Heart left ventricle (tissue), 16 donors: ENCODE results near the gene C18orf54. TPM values are rescaled to one million over a fixed set of nuclear protein-coding genes. Genes with fewer than 3 reads are reported as not detected.

ENCODE experiments used
- ATAC-seq, 4 donors: fragments of 200-7000 bp; cut with Tn5 transposase; one replicate each; pipeline ENCODE4 v1.9.1; 2020 to 2022; ENCODE audit warnings: moderate library complexity in 4 of 4, mild to moderate bottlenecking in 3 of 4, moderate number of reproducible peaks in 1 of 4
- DNase-seq, 5 donors: peaks; one replicate each; pipeline ENCODE4 v3.0.0-alpha.2; 2020
- H3K27ac ChIP-seq, 12 donors: fragments of 200-600 bp; sonication (generic) in 4 of 12; one replicate each; pipeline versions ENCODE4 v1.5.0 to v1.8.0; 2016 to 2022; ENCODE audit warnings: mild to moderate bottlenecking in 2 of 12
- H3K27me3 ChIP-seq, 9 donors: fragments of 200-600 bp; sonication (generic) in 2 of 9; one replicate each; pipeline versions ENCODE4 v1.5.1 to v1.8.0; 2016 to 2022; ENCODE audit warnings: mild to moderate bottlenecking in 3 of 9
- H3K36me3 ChIP-seq, 9 donors: fragments of 200-600 bp; sonication (generic) in 2 of 9; one replicate each; pipeline versions ENCODE4 v1.5.0 to v1.8.0; 2018 to 2022; ENCODE audit warnings: mild to moderate bottlenecking in 2 of 9
- H3K4me1 ChIP-seq, 12 donors: fragments of 200-600 bp; sonication (generic) in 4 of 12; one replicate each; pipeline versions ENCODE4 v1.5.0 to v1.8.0; 2016 to 2022; ENCODE audit warnings: mild to moderate bottlenecking in 3 of 12
- H3K4me3 ChIP-seq, 12 donors: fragments of 200-600 bp; sonication (generic) in 4 of 12; one replicate each; pipeline versions ENCODE4 v1.5.0 to v1.8.0; 2017 to 2022; ENCODE audit warnings: mild to moderate bottlenecking in 9 of 12, moderate library complexity in 4 of 12
- H3K9me3 ChIP-seq, 12 donors: fragments of 200-600 bp; sonication (generic) in 4 of 12; one replicate each; pipeline versions ENCODE4 v1.5.0 to v1.8.0; 2016 to 2022; ENCODE audit warnings: mild to moderate bottlenecking in 1 of 12
- CTCF ChIP-seq, 12 donors: fragments of 200-600 bp; sonication (generic) in 4 of 12; IDR thresholded peaks; one replicate each; pipeline versions ENCODE4 v1.5.0 to v1.8.0; 2018 to 2022; ENCODE audit warnings: antibody characterized with exemption in 12 of 12, mild to moderate bottlenecking in 5 of 12
- POLR2A ChIP-seq, 2 donors: fragments of 450-650 bp; IDR thresholded peaks; one replicate each; pipeline ENCODE4 v1.6.1; 2017; ENCODE audit warnings: antibody characterized with exemption in 2 of 2, mild to moderate bottlenecking in 2 of 2, moderate library complexity in 2 of 2
- WGBS, 4 donors: extraction: QIAGEN DNeasy Blood & Tissue Kit in 2 of 4; methylation state at CpG; one replicate each; pipeline versions ENCODE4 v1.1.5 to v1.1.7; 2013 to 2018; 5-methylcytosine and 5-hydroxymethylcytosine counted together
- intact Hi-C, 10 donors: fragments of 100-400 bp; cut with DNase I; formaldehyde crosslinking; loops; one replicate each; pipeline versions ENCODE4 v1.11.1 to v1.14.2; 2022
- polyA plus RNA-seq, 2 donors: library from polyadenylated mRNA; stranded (reverse); fragments of 200-250 nt; gene quantifications; one replicate each; pipeline ENCODE4 v1.2.3, GENCODE V29; 2013
- total RNA-seq, 9 donors: library from RNA; depleted of rRNA in 2 of 9; stranded (reverse); fragments of >200 nt in 2 of 9; fragmentation: NEBNext Ultra II Directional in 3 of 9; extraction: Animal tissue kit (Norgen Biotek cat#: 25700) in 3 of 9; gene quantifications; one replicate each; pipeline versions ENCODE4 v1.1.0 to v1.2.4, GENCODE V29; 2016 to 2023
- donor health status: ischemic (EF 13 %, LVEDD 7.1; RV severe dilation, severe dysfunction).
- donor health status: healthy with polysubstance abuse.
- donor health status: DM: no; HTN: yes; CAD: no.
- donor health status: DM: no; HTN: no; CAD: no.
- donor health status: ischemic (EF 25% LVEDD 6.9; RV normal size, moderate dysfunction).
- donor health status: ischemic (EF 25% LVEDD 5.7; RV mildly dilated, moderate dysfunction).
- donor health status: healthy.
- donor health status: DM: yes; HTN: yes; CAD: no.
- donor health status: ischemic (EF 35%, LVEDD 5.7; RV mildly dilated, moderate dysfunction).
- donor health status: nonischemic (EF 11% LVEDD 7.7; RV severe dilation, severe dysfunction).
- donor health status: DM: yes; HTN: yes; CAD: no.
- donor health status: PGD.
- donor health status: ischemic (EF 29% LVEDD 5.4; RV normal size, mild dysfunction).
- donor health status: nonischemic (EF 23%, LVEDD 6.1; RV moderate dilation, normal function).

C18orf54 gene
- total and polyA plus RNA-seq, 11 donors, result 0.46 to 2.4 (median 1.0) TPM

DNA sequence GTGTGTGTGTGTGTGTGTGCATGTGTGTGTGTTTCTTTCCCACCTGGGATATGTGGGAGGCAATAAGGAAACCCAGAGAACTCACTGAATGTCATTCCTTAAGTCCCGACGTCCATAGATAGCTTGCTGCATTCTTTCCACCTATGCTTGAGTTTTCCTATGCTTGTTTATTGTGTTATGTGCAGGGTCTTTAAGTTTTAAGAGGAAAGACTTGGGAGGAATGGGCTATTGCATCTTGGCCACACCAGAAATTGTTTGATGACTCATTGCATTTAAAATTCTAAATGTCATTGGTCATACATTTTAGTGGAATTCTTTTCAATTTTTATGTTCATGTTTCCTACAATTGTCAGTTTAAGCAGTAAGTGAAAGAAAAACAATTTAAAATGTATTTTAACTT lies 33.7 kb upstream of the C18orf54 start:
- no peaks in the 10 kb centered on the region for H3K9me3 ChIP-seq
- H3K27me3 ChIP-seq, result no peaks in the 10 kb centered on the region
- DNase-seq, result no peak
- WGBS, 4 donors, result 60 to 70% (median 65%) methylated on average over 2 of the region's 2 CpGs
- H3K27ac ChIP-seq, result no peak overlapping the region
- no peak overlapping the region for H3K4me3 ChIP-seq
- TF ChIP-seq CTCF (IDR thresholded peaks at IDR 0.05) (no peak), POLR2A (IDR thresholded peaks at IDR 0.05) (no peak)
- no peak for ATAC-seq
- H3K4me1 ChIP-seq, result no peaks in the 10 kb centered on the region
- H3K36me3 ChIP-seq, result no peaks in the 10 kb centered on the region
- intact Hi-C loops, result no loop called here

DNA sequence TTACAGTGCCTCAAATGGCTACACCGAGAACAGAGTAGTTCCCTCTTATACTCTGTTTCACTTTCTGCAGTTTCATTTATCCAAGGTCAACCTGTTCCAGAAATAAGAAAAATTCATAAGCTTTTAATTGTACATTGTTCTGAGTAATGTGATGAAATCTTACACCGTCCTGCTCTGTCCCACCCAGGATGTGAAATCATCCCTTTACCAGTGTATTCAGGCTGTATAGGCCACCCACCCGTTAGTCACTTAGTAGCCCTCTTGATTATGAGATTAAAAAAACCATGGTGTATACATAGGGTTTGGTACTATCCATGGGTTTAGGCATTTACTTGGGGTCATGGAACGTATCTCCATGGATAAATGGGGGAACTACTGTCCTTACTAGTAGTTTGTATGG lies 29.9 kb upstream of the C18orf54 start:
- ATAC-seq (no peak), DNase-seq (no peak)
- no peak overlapping the region for H3K4me3 ChIP-seq
- WGBS, 4 donors, result 64 to 79% (median 73%) methylated on average over 4 of the region's 4 CpGs
- H3K4me1 ChIP-seq, result no peaks in the 10 kb centered on the region
- no peaks in the 10 kb centered on the region for H3K9me3 ChIP-seq
- intact Hi-C loops, result no loop called here
- TF ChIP-seq CTCF (IDR thresholded peaks at IDR 0.05) (no peak), POLR2A (IDR thresholded peaks at IDR 0.05) (no peak)
- no peaks in the 10 kb centered on the region for H3K36me3 ChIP-seq
- no peaks in the 10 kb centered on the region for H3K27me3 ChIP-seq
- H3K27ac ChIP-seq, result no peak overlapping the region

- no peaks in the 10 kb centered on the region for H3K27me3 ChIP-seq
- intact Hi-C loops, result no loop called here
- H3K36me3 ChIP-seq, result no peaks in the 10 kb centered on the region
- TF ChIP-seq CTCF (IDR thresholded peaks at IDR 0.05) (no peak), POLR2A (IDR thresholded peaks at IDR 0.05) (no peak)
- DNase-seq, result no peak
- ATAC-seq, result no peak
- H3K27ac ChIP-seq, result no peak overlapping the region
- no peak overlapping the region for H3K4me3 ChIP-seq
- H3K9me3 ChIP-seq, result no peaks in the 10 kb centered on the region
- no peaks in the 10 kb centered on the region for H3K4me1 ChIP-seq
These were observed 27.9 kb upstream of the C18orf54 start for GRCh38 chr18:54329787-54330186.

- DNase-seq (no peak), ATAC-seq (no peak)
- TF ChIP-seq CTCF (IDR thresholded peaks at IDR 0.05) (peak in 2 of 12 donors; percentile 7 to 16), POLR2A (IDR thresholded peaks at IDR 0.05) (no peak)
- Histone ChIP-seq H3K36me3 (no peaks in the 10 kb centered on the region), H3K4me3 (no peak overlapping the region), H3K27me3 (no peaks in the 10 kb centered on the region), H3K27ac (no peak overlapping the region), H3K9me3 (no peaks in the 10 kb centered on the region), H3K4me1 (no peaks in the 10 kb centered on the region)
- intact Hi-C loops, result no loop called here
- WGBS, 4 donors, result 65 to 75% (median 72%) methylated on average over 6 of the region's 6 CpGs
These were observed 26.7 kb upstream of the C18orf54 start for GRCh38 chr18:54330768-54331548.
